HCT116 (cell line): ENCODE results near the gene TSPAN13. TPM values are rescaled to one million over a fixed set of nuclear protein-coding genes. Genes with fewer than 3 reads are reported as not detected.

Source experiments
- ATAC-seq: fragments of 200-7000 bp; cut with Tn5 transposase; 2 replicates; pipeline ENCODE4 v1.9.1; 2020; ENCODE audit warnings: mild to moderate bottlenecking, moderate library complexity
- BruUV-seq: library from RNA; stranded (reverse); fragments of 400-500 nt; replicated peaks from 2 replicates; lab custom pipeline; 2021; lab: Mats Ljungman, UMichigan
- CTCF ChIA-PET: fragments of 300-600 bp; sonication (Branson Sonifier 250); formaldehyde crosslinking; loops from one replicate; lab custom pipeline; 2021; ENCODE audit warnings: antibody characterized with exemption; lab: Charles Lee
- POLR2A ChIA-PET: fragments of 300-600, 350-600 bp; sonication (Branson Sonifier 250); formaldehyde crosslinking; loops from one replicate; lab custom pipeline; 2021; ENCODE audit warnings: antibody characterized with exemption; lab: Charles Lee
- RAD21 ChIA-PET, 2 experiments: fragments of 300-600 bp; sonication (Branson Sonifier 250); formaldehyde crosslinking; loops; one replicate each; lab custom pipeline; 2023; ENCODE audit warnings: low total read pairs in 2 of 2; ENCODE audit not compliant: uncharacterized antibody in 2 of 2, unreplicated experiment in 2 of 2, low non-redundant PET in 1 of 2; lab: Charles Lee
- DNase-seq: peaks from one replicate; pipeline ENCODE4 v3.0.0-alpha.2; 2010; ENCODE audit warnings: low read depth, low spot score
- H2AFZ ChIP-seq: fragments of 200-600 bp; shearing (Covaris generic), sonication (generic); 2 replicates; pipeline ENCODE4 v1.6.1; 2017; ENCODE audit warnings: low read depth, mixed run types, mixed read lengths, antibody characterized with exemption, low read length; ENCODE audit not compliant: poor library complexity, severe bottlenecking
- H3K27ac ChIP-seq: 2 replicates; pipeline ENCODE4 v1.5.1; 2012; ENCODE audit warnings: low read depth, low read length
- H3K27me3 ChIP-seq: fragments of 200-600 bp; sonication (generic); 2 replicates; pipeline ENCODE4 v1.6.1; 2016; ENCODE audit warnings: mixed run types, low read length, mixed read lengths; ENCODE audit not compliant: insufficient read depth
- H3K36me3 ChIP-seq, 2 experiments: fragments of 200-500 bp in 1 of 2; fragments of 200-600 bp in 1 of 2; sonication (Bioruptor generic) in 1 of 2; sonication (generic) in 1 of 2; 2 replicates each; pipeline versions ENCODE4 v1.5.1 to v1.6.1; 2014 to 2016; ENCODE audit warnings: low read length in 2 of 2, inconsistent platforms in 1 of 2, mixed read lengths in 1 of 2, mixed run types in 1 of 2; ENCODE audit not compliant: insufficient read depth in 2 of 2, control insufficient read depth in 1 of 2
- H3K4me1 ChIP-seq, 2 experiments: fragments of 200-600 bp in 1 of 2; sonication (generic) in 1 of 2; 2 replicates each; pipeline versions ENCODE4 v1.5.1 to v1.6.1; 2012 to 2017; ENCODE audit warnings: low read length in 2 of 2, inconsistent platforms in 1 of 2, mild to moderate bottlenecking in 1 of 2, mixed read lengths in 1 of 2, mixed run types in 1 of 2, moderate library complexity in 1 of 2; ENCODE audit not compliant: insufficient read depth in 2 of 2, control insufficient read depth in 1 of 2
- H3K4me2 ChIP-seq: fragments of 200-600 bp; sonication (generic); 2 replicates; pipeline ENCODE4 v1.6.1; 2017; ENCODE audit warnings: mixed run types, low read length, mixed read lengths
- H3K4me3 ChIP-seq, 2 experiments: fragments of 200-600 bp in 1 of 2; sonication (generic) in 1 of 2; replicated peaks in 1 of 2; 2 replicates each; pipeline ENCODE4 v1.5.1; 2011 to 2016; ENCODE audit warnings: low read length in 2 of 2, control low read depth in 1 of 2, low read depth in 1 of 2, mild to moderate bottlenecking in 1 of 2, mixed read lengths in 1 of 2, mixed run types in 1 of 2
- H3K79me2 ChIP-seq: fragments of 200-600 bp; sonication (generic); 2 replicates; pipeline ENCODE4 v1.6.1; 2017; ENCODE audit warnings: mild to moderate bottlenecking, mixed run types, low read length, moderate library complexity, mixed read lengths; ENCODE audit not compliant: insufficient read depth
- H3K9ac ChIP-seq: fragments of 200-600 bp; sonication (generic); 2 replicates; pipeline ENCODE4 v1.6.1; 2016; ENCODE audit warnings: low read length, mixed read lengths
- H3K9me2 ChIP-seq: fragments of 200-600 bp; sonication (generic), shearing (Covaris generic); 2 replicates; pipeline ENCODE4 v1.6.1; 2017; ENCODE audit warnings: mixed run types, mild to moderate bottlenecking, moderate library complexity; ENCODE audit not compliant: insufficient read depth
- H3K9me3 ChIP-seq, 2 experiments: fragments of 200-500 bp in 1 of 2; fragments of 200-600 bp in 1 of 2; sonication (Bioruptor generic) in 1 of 2; sonication (generic) in 1 of 2; 2 replicates each; pipeline ENCODE4 v1.6.1; 2014 to 2017; ENCODE audit warnings: low read length in 2 of 2, mixed read lengths in 2 of 2, inconsistent platforms in 1 of 2, low read depth in 1 of 2, mild to moderate bottlenecking in 1 of 2, mixed run types in 1 of 2, moderate library complexity in 1 of 2; ENCODE audit not compliant: control insufficient read depth in 1 of 2, insufficient read depth in 1 of 2
- H4K20me1 ChIP-seq: fragments of 200-600 bp; sonication (generic), shearing (Covaris generic); 2 replicates; pipeline ENCODE4 v1.6.1; 2017; ENCODE audit warnings: mixed run types, mild to moderate bottlenecking, moderate library complexity; ENCODE audit not compliant: insufficient read depth
- CBX3 ChIP-seq: IDR thresholded peaks from 2 replicates; pipeline ENCODE4 v1.6.1; 2012; ENCODE audit warnings: low read depth
- FOSL1 ChIP-seq: IDR thresholded peaks from 2 replicates; pipeline ENCODE4 v1.6.1; 2012; ENCODE audit warnings: low read depth
- TCF7L2 ChIP-seq: IDR thresholded peaks from 2 replicates; pipeline ENCODE4 v1.7.0; 2011; ENCODE audit warnings: borderline replicate concordance, inconsistent platforms; ENCODE audit not compliant: insufficient read depth, insufficient read length; ENCODE audit errors: extremely low read depth
- YY1 ChIP-seq: IDR thresholded peaks from 2 replicates; pipeline ENCODE4 v1.6.1; 2011; ENCODE audit warnings: low read length, low read depth, moderate library complexity, mild to moderate bottlenecking; ENCODE audit not compliant: insufficient replicate concordance; ENCODE audit errors: extremely low read depth
- ZNF274 ChIP-seq: fragments of 200-500 bp; sonication (Bioruptor generic); IDR thresholded peaks from 2 replicates; pipeline ENCODE4 v1.6.1; 2014; ENCODE audit warnings: mild to moderate bottlenecking, low read depth, low read length, inconsistent platforms
- intact Hi-C: fragments of 100-400 bp; cut with micrococcal nuclease; formaldehyde crosslinking; loops from 2 replicates; pipeline ENCODE4 v1.10.0; 2022
- total RNA-seq: library from RNA; stranded (reverse); gene quantifications from one replicate; pipeline ENCODE4 v1.2.1, GENCODE V29; 2021; ENCODE audit not compliant: unreplicated experiment
- TF ChIP-seq, protein P1 (sequence below), 3 experiments: fragments of 200-600 bp in 1 of 3; sonication (generic) in 1 of 3; IDR thresholded peaks in 2 of 3; conservative IDR thresholded peaks in 1 of 3; 2 replicates each; pipeline ENCODE4 v1.5.1; 2012 to 2017; ENCODE audit warnings: low read depth in 2 of 3, low read length in 2 of 3, antibody characterized with exemption in 1 of 3, borderline replicate concordance in 1 of 3, control low read depth in 1 of 3, mild to moderate bottlenecking in 1 of 3, mixed read lengths in 1 of 3, mixed run types in 1 of 3, moderate library complexity in 1 of 3; ENCODE audit not compliant: insufficient read depth in 1 of 3
- TF ChIP-seq, protein P2 (sequence below): IDR thresholded peaks from 2 replicates; pipeline ENCODE4 v1.6.1; 2011; ENCODE audit warnings: mild to moderate bottlenecking, low read length, moderate library complexity; ENCODE audit not compliant: insufficient replicate concordance; ENCODE audit errors: extremely low read depth
- TF ChIP-seq, protein P3 (sequence below): IDR thresholded peaks from 2 replicates; pipeline ENCODE4 v1.6.1; 2012; ENCODE audit warnings: low read depth

The TSPAN13 gene
- total RNA-seq, 1 experiment from 2014 or later: 18.5 TPM

DNA sequence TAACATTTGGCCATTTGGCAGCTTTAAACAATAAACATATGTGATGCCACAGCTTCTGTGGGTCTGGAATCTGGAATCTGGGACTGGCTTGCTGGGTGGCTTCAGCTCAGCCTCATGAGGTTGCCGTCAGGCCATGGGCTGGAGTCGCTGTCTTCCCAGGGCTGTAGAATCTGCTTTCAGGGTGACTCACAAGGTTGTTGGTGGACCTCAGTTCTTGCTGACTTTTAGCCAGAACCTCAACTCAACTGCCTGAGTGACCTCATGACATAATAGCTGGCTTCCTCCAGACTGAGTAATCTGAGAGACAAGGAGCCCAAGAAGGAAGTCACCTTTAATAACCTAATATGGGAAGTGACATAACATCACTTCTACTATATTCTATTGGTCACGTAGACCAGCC lies 44.6 kb upstream of the TSPAN13 start:
- Histone ChIP-seq H3K9me3 (no peaks in the 10 kb centered on the region), H3K27me3 (no peaks in the 10 kb centered on the region), H3K79me2 (no peaks in the 10 kb centered on the region), H3K9me2 (no peaks in the 10 kb centered on the region), H3K27ac (no peak overlapping the region), H3K4me3 (no peak overlapping the region), H3K4me2 (no peak overlapping the region), H3K36me3 (peaks cover 9 to 13% of the 10 kb centered on the region in 2 experiments), H3K9ac (no peak overlapping the region), H3K4me1 (no peaks in the 10 kb centered on the region), H2AFZ (no peak overlapping the region), H4K20me1 (no peaks in the 10 kb centered on the region; the same call in 1 of the 2 replicates)
- TF ChIP-seq CBX3: no peak
- TF ChIP-seq, protein P1, sequence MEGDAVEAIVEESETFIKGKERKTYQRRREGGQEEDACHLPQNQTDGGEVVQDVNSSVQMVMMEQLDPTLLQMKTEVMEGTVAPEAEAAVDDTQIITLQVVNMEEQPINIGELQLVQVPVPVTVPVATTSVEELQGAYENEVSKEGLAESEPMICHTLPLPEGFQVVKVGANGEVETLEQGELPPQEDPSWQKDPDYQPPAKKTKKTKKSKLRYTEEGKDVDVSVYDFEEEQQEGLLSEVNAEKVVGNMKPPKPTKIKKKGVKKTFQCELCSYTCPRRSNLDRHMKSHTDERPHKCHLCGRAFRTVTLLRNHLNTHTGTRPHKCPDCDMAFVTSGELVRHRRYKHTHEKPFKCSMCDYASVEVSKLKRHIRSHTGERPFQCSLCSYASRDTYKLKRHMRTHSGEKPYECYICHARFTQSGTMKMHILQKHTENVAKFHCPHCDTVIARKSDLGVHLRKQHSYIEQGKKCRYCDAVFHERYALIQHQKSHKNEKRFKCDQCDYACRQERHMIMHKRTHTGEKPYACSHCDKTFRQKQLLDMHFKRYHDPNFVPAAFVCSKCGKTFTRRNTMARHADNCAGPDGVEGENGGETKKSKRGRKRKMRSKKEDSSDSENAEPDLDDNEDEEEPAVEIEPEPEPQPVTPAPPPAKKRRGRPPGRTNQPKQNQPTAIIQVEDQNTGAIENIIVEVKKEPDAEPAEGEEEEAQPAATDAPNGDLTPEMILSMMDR (IDR thresholded peaks at IDR 0.05 in 2 of 3, conservative IDR thresholded peaks at IDR 0.05 in 1 of 3; ENCODE audit: borderline replicate concordance in 1 of 3, insufficient read depth in 1 of 3, low read depth in 2 of 3, low read length in 2 of 3): no peak
- BruUV-seq: no TSS peak
- intact Hi-C loops: no loop called here
- DNase-seq: no peak
- ChIA-PET POLR2A (no interaction called here), RAD21 (no interaction called here), CTCF (no interaction called here)
- peak; percentile 32 for ATAC-seq

DNA sequence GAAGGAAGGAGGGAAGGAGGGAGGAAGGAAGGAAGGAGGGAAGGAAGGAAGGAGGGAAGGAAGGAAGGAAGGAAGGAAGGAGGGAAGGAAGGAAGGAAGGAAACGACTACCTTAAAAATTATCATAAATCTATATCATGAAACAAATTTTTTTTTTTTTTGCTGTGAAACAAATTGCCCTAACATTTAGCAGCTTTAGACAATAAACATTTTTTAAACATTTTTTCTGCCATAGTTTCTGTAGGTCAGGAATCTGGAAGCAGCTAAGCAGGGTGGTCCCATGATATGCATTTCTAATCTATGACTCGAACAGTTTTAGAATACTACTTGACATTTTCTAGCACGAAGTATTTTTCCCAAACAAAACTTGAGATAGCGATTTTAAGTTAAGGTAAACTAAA lies 42.9 kb upstream of the TSPAN13 start:
- Histone ChIP-seq H3K9me3 (no peaks in the 10 kb centered on the region), H3K9ac (no peak overlapping the region), H3K27ac (no peak overlapping the region), H3K79me2 (no peaks in the 10 kb centered on the region), H3K36me3 (peaks cover 0 to 5% of the 10 kb centered on the region in 2 experiments; a peak in 2 of 4 replicates), H3K9me2 (no peaks in the 10 kb centered on the region), H3K4me1 (no peaks in the 10 kb centered on the region), H3K27me3 (no peaks in the 10 kb centered on the region), H3K4me3 (no peak overlapping the region), H4K20me1 (no peaks in the 10 kb centered on the region; the same call in 1 of the 2 replicates), H2AFZ (no peak overlapping the region), H3K4me2 (no peak overlapping the region)
- ChIA-PET CTCF (no interaction called here), RAD21 (no interaction called here), POLR2A (no interaction called here)
- no TSS peak for BruUV-seq
- ATAC-seq (no peak), DNase-seq (no peak)
- intact Hi-C loops: no loop called here
- TF ChIP-seq YY1 (no peak), FOSL1 (no peak), ZNF274 (no peak), TCF7L2 (no peak), CBX3 (no peak)
- TF ChIP-seq, protein P2, sequence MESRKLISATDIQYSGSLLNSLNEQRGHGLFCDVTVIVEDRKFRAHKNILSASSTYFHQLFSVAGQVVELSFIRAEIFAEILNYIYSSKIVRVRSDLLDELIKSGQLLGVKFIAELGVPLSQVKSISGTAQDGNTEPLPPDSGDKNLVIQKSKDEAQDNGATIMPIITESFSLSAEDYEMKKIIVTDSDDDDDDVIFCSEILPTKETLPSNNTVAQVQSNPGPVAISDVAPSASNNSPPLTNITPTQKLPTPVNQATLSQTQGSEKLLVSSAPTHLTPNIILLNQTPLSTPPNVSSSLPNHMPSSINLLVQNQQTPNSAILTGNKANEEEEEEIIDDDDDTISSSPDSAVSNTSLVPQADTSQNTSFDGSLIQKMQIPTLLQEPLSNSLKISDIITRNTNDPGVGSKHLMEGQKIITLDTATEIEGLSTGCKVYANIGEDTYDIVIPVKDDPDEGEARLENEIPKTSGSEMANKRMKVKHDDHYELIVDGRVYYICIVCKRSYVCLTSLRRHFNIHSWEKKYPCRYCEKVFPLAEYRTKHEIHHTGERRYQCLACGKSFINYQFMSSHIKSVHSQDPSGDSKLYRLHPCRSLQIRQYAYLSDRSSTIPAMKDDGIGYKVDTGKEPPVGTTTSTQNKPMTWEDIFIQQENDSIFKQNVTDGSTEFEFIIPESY: no peak
- TF ChIP-seq, protein P3, sequence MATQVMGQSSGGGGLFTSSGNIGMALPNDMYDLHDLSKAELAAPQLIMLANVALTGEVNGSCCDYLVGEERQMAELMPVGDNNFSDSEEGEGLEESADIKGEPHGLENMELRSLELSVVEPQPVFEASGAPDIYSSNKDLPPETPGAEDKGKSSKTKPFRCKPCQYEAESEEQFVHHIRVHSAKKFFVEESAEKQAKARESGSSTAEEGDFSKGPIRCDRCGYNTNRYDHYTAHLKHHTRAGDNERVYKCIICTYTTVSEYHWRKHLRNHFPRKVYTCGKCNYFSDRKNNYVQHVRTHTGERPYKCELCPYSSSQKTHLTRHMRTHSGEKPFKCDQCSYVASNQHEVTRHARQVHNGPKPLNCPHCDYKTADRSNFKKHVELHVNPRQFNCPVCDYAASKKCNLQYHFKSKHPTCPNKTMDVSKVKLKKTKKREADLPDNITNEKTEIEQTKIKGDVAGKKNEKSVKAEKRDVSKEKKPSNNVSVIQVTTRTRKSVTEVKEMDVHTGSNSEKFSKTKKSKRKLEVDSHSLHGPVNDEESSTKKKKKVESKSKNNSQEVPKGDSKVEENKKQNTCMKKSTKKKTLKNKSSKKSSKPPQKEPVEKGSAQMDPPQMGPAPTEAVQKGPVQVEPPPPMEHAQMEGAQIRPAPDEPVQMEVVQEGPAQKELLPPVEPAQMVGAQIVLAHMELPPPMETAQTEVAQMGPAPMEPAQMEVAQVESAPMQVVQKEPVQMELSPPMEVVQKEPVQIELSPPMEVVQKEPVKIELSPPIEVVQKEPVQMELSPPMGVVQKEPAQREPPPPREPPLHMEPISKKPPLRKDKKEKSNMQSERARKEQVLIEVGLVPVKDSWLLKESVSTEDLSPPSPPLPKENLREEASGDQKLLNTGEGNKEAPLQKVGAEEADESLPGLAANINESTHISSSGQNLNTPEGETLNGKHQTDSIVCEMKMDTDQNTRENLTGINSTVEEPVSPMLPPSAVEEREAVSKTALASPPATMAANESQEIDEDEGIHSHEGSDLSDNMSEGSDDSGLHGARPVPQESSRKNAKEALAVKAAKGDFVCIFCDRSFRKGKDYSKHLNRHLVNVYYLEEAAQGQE: no peak
